CD4-positive, alpha-beta T cell treated with Interleukin-4 for 1 hour (primary cell): ENCODE measurements around the gene LRRN4CL.

Experiments
- DNase-seq, 2 donors: peaks; one replicate each; pipeline ENCODE4 v3.0.0-alpha.2; 2020 to 2022

Gene LRRN4CL

DNA sequence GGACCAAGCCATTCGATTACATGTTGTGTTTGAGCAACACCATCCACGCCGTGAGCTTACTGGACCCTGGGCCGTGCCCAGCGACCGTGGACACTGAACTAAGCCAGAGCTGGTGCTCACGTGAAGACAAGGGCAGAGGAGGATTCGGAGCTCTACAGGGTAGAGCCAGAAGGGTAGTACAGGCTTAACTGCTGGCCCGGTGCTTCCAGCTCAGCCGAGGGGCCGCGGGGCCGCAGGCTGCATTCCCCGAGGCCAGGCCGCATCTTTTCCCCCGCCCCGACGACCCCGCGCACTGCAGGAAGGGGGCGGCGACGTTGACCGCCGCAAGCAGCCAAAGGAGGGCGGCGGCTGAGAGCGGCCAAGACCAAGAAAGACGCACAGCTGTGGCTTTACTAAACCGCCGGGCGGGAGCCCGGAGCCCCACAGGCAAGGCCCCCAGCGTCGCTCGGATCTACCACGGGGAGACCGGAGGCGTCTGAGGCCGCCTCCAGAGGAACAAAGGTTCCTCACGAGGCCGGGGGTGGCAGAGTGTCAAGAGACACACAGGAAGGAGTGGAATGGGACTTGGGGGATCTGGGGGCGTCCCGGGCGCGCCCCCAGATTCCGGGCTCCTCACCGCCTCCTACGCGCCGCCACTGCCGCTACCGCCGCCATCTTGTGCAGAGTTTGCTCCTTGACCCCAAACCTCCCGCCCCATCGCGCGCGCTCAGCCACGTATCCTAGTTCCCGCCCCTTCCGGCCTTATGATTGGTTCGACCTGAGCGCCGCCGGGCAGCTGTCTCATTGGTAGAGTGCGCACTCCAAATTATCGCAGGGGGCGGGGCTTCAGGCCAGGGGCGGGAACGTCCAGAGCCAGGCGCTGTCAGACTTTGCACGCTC, 43.1 kb downstream of the LRRN4CL start, which contains the start of gene GANAB:
Gene GANAB (minus strand): TSS at position 668 of the 879 bp plus-strand sequence. CDS start 14 bp downstream, at position 654.
- peak; percentile 98 to 99 for DNase-seq

DNA sequence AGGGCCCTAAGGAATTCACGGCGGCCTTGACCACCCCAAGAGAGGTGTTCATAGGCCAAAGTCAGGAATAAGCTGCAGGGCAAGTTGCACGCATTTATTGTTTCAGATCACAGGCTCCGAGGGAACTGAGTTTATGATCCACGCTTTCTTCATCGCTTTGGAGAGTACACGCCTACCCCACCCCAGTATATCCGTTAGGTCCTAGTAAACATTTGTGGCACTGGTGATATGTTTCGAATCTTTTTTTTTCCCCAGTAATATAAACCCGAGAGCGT, 43.7 kb downstream of the LRRN4CL start:
- DNase-seq, result no peak

DNA sequence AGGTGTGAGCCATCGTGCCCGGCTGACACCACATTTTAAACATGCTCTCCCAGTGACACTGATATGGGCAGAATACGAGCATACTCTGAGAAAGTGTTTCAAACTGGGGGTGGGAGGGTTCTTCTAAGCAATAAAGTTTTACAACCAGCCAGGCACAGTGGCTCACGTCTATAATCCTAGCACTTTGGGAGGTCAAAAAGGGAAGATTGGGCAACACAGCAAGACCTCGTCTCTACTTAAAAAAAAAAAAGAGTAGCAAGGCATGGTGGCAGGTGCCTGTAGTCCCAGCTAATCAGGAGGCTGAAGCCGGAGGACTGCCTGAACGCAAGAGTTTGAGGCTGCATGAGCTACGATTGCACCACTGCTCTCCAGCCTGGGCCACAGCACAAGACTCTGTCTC, 45.1 kb downstream of the LRRN4CL start:
- no peak for DNase-seq
